ENCODE data around the gene CNPY4.

Gene CNPY4, protein sequence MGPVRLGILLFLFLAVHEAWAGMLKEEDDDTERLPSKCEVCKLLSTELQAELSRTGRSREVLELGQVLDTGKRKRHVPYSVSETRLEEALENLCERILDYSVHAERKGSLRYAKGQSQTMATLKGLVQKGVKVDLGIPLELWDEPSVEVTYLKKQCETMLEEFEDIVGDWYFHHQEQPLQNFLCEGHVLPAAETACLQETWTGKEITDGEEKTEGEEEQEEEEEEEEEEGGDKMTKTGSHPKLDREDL

DNA sequence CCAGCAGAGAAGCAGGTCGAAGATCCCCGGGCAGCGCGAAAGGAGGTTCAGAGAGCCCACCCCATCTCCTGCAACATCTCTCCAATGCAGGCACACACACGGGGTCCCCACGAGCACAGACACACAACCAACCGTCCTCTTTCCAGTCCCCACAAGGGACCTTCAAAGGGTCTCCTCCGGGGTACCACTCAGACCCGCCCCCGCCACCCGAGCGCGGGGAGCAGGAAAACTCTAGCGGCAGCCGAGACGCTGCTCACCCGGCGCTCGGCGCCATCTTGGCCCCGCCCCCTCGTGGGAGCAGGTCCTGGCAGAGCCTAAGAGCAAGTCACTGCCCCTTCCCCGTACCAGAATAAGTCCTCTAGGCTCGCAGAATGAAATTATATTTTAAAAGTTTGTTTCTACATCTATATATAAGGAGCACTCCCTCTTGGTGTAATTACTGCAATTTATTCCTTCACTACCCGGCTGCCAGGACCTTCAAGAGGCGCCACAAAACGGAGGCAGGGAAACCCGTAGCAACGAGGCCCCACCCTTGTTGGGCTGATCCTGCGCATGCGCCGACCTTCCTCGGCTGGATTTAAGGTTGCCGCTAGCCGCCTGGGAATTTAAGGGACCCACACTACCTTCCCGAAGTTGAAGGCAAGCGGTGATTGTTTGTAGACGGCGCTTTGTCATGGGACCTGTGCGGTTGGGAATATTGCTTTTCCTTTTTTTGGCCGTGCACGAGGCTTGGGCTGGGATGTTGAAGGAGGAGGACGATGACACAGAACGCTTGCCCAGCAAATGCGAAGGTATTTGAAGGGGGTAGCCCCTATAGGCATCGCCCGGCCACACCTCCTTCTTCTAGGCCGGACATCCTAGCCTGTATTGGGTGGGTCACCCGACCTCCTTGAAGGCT, at the start of gene CNPY4, which contains the start of gene TAF6:
CNPY4 (plus strand) TSS at position 563 of the 898 bp plus-strand sequence; CDS start at position 674, 111 bp downstream.
TAF6 (minus strand) TSS at position 287 of the 898 bp plus-strand sequence. CDS start 5,149 bp downstream, outside the sequence.
- DNase-seq (ENCODE audit: low spot score) = peak; percentile 98

DNA sequence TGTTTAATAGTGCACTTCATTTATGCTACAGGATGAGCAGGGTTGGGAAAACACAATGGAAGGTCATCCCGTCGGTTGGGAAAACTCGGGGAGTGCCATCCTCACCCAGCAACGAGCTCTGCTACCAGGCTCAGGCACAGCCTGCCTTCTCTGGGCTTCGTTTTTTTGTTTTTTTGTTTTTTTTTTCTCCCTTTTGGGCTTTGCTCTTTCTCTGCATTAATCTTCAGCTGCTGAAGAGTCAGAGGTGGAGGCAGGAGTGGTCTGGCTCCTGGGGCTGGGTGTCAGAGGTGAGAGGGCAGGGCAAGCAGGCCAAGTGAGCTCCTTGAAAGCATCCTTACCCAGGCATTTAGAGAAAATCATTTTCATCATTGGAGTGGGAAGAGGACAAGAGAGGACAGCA, 49.4 kb upstream of the CNPY4 start:
- no peak for DNase-seq (ENCODE audit: low spot score)

DNA sequence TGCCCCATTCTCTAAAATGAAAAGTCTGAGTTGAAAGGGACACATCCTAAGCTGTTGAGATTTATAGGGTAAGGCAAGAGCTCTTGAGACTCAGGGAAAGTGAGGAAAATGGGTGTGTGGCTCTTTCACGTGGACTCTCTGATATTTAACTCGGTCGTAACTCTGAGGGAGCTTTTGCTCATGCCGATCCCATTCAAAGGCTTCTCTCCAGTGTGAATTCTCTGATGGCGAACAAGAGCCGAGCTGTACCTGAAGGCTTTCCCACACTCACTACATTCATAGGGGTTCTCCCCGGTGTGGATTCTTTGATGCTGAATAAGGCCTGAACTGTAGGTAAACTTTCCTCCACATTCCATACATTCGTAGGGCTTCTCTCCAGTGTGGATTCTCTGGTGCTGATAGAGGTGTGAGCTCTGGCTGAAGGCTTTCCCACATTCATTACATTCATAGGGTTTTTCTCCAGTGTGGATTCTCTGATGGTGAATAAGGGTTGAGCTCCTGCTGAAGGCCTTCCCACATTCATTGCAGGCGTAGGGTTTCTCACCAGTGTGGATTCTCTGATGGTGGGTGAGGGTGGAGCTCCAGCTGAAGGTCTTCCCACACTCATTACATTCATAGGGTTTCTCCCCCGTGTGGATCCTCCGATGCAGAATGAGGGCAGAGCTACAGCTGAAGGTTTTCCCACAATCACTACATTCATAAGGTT, 48.3 kb upstream of the CNPY4 start:
- DNase-seq (ENCODE audit: low spot score) = no peak

DNA sequence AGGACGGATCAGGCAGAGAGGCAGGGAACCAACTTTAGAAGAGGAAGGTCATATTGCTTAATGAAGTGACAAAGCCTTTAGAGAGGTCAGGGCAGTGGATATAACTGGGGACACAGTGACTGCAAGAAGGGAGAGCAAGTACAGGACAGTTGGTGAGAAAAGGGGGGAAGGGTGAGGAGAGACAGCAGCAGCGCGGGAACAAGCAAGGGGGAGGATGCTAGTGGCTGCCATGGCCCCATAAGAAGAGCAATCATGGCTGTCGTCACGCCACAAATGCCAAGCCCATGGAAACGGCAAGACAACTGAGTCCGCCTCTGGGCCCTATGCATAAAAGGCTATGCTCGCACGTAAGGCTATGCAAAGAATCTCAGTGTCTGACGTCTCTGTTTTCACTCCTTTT, 47.0 kb upstream of the CNPY4 start:
- no peak for DNase-seq (ENCODE audit: low spot score)

DNA sequence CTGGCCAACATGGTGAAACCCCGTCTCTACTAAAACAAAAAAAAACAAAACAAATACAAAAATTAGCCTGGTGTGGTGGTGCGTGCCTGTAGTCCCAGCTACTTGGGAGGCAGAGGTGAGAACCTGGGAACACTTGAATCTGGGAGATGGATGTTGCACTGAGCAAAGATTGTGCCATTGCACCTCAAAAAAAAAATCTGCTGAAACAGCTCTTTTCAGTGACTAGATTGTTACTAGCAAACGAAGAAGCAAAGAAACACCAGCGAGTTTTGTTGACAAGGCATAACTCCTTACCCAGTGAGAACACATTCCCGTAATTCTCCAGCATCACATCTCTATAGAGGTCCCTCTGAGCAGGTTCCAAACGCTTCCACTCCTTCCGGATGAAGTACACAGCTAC, 44.6 kb upstream of the CNPY4 start:
- no peak for DNase-seq (ENCODE audit: low spot score)

DNA sequence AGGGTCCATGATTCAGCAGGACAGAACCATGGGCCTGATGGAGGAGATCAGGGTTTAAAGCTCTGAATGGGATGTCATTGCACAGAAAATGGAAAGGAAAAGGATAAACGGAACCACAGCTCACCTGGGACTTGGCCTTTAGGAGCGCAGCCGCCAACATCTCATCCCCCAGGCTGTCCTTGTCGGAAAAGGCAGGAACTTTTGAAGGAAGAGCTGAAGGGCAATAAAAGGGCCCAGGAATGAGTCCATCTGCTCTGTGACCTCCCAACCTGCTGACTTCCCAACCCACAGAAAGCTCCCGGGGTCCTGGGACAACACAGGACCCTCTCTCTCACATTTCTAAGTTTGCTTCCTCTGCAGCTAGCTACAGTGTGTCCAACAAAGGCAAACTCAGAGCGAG, 44.0 kb upstream of the CNPY4 start:
- no peak for DNase-seq (ENCODE audit: low spot score)

DNA sequence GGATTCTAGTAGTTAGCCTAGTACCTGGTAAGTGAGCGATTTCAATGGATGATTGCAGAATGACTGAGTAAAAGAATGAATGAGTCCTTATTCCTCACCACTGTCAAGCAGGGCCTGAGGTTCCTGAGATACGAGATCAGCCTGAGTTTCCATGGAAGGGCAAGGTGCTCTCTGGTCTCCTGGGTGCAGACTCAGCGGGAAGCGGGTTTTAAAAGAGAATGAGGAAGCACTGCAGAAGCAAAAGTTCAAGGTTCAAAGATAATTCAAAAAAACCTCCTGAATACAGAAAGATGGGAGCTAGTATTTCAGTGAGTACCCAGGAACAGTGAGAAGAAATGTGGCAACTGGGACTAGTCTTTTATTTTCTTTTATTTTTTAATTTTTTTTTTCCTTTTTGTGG, 42.2 kb upstream of the CNPY4 start:
- no peak for DNase-seq (ENCODE audit: low spot score)

DNA sequence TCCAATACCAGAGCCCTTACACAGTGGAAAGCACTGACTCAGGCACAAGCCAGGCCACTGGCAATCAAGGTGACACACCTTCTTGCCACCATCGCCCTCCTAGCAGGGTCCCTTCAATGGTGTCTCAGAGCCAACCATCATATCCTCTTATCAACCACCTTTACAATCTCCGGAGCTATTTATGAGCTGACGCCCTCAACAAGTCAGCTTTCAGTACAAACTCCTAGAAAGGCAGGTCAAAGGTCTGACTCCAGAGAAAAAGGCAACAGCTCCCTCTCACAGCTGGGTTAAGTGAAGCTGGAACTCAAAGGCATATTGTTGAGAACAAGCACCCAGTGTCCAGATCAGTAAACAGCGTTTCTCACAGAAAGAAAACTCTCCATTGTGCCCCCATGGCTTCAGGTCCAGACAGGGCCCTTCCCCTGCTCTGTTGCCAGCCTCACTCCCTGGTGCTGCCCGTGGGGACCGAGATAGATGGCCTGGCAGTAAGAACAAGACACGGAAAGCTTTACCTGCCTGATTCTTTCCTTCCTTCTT, 40.3 kb upstream of the CNPY4 start:
- no peak for DNase-seq (ENCODE audit: low spot score)

DNA sequence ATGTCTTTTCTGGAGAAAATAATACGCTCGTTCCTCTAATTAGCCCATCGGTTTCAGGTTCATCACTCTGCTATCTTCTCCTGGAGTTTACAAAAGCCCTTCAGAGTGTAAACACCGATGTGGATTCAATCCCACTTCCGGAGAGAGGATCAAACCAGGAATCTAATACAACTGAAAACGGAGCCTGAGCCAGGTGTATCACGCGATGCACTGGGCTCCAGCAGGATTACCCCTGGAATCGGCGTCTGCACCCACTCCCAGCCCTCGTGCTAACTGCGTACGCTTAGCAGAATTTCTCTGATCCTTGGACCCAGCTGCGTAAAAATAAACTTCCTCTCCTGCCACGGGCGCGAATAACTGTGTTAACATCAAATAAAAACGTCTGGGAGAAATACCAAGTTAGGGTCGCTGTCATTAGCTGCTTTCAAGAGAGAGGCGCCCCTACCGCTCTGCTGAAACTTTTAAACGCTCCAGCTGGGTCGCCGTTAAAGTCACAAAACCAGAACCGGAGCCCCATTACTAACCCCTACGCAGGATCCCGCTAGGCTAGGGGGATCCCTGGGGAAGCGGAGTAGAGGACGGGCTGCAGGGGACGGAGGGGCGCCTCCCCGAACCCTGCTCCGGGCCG, 38.4 kb upstream of the CNPY4 start:
- DNase-seq (ENCODE audit: low spot score) = peak; percentile 57

DNA sequence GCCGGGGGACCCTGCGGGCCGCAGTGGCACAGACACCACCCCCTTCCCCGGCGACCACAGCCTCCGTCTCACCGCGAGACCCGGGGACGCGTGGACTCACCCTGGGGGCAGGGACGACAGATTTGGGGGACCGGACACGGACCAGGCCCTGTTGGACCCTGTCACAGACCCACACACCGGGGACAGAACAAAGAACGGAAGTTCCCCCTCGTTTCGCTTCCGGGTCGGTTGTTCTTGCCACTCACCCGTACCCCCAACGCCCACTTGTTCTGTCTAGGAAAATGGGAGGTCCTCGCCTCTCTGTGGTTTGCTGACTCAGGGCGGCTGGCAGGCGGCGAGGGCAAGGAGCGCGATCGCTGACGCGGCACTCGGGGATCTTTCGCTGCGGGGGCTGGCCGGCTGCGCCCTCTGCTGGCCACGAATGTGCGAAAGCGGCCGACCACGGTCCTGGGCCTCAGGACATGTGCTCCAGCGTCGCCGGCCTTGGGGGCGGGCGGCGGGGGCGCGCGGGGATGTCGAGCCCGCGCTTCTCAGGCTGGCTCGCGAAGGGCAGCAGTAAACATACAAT, 37.8 kb upstream of the CNPY4 start, which contains the start of gene ZNF3:
ZNF3 (minus strand) TSS at position 189 of the 568 bp plus-strand sequence. CDS start 4,366 bp downstream, outside the sequence.
- DNase-seq (ENCODE audit: low spot score) = peak; percentile 97

DNA sequence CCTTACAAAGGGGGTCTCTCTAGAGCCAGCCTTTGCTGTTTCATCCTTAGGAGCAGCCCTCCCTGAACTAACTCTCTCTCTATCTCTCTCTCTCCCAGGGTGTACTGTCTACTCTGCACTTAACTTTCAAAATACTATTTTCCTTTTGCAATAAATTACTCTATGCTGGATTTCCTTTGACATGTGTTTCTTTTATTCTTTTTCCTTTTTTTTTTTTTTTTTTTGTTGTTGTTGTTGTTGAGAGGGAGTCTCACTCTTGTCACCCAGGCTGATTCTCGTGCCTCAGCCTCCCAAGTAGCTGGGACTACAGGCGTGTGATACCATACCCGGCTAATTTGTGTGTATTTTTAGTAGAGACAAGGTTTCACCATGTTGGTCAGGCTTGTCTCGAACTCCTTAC, 36.5 kb upstream of the CNPY4 start:
- no peak for DNase-seq (ENCODE audit: low spot score)

DNA sequence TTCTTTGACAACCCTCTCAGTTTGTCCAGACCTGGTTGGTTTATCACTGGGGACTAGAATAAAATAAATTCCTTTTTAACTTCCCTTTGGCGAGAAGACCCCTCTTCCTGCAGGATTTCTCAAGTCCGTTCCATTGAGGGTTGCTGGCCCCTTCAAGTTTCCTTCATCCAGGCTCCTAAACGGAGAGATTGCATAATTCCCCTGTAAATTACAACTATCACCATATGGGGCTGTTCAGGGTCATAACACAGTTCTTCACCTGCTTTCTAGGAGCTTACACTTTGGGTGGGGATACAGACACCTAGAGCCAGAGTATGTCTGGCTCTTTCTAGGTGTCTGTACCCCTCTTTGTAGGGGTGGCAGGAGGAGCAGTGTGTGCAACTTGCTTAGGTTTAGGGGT, 33.9 kb upstream of the CNPY4 start:
- DNase-seq (ENCODE audit: low spot score) = no peak

DNA sequence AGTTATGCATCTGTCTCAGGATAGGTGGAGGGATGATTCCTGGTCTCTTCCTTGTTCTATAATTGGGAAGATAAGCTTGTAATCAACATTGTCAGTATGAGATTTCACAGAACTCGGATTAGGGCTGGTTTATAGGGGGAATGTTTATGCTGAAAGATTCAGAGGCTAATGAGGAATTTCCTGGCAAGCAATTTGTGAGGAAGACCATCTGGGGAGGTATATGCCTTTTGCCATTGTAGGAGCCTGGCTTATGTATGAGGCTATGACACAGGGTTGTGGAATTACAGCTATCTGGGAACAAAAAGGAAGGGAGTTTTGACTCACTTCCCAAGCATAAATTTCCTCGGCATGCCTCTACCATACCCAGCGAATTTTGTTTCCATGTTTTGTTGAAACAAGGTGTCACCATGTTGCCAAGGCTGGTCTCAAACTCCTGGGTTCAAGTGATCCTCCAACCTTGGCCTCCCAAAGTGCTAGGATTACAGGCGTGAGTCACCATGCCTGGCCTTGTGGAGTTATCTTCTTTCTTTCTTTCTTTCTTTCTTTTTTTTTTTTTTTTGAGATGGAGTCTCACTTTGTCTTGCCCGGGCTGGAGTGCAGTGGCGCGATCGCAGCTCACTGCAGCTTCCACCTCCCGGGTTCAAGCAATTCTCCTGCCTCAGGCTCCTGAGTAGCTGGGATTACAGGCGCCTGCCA, 32.2 kb upstream of the CNPY4 start:
- DNase-seq (ENCODE audit: low spot score) = no peak

DNA sequence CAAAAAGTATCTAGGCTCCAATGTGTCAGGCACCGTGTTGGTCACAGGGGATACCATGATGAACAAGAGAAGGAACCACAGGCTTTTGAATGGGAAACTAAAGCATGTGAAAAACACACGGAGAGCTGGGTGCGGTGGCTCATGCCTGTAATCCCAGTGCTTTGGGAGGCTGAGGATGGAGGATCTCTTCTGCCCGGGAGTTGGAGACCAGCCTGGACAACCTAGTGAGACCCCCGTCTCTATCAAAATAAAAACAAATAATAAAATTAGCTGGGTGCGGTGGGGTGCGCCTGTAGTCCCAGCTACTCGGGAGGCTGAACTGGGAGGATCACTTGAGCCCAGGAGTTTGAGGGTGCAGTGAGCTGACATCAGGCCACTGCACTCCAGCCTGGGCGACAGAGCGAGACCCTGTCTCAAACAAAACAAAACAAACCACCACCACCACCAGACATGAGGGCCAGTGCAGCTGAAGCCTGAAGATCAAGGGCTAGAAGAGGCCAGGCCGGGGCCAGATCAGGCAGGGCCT, 31.3 kb upstream of the CNPY4 start:
- DNase-seq (ENCODE audit: low spot score) = no peak

DNA sequence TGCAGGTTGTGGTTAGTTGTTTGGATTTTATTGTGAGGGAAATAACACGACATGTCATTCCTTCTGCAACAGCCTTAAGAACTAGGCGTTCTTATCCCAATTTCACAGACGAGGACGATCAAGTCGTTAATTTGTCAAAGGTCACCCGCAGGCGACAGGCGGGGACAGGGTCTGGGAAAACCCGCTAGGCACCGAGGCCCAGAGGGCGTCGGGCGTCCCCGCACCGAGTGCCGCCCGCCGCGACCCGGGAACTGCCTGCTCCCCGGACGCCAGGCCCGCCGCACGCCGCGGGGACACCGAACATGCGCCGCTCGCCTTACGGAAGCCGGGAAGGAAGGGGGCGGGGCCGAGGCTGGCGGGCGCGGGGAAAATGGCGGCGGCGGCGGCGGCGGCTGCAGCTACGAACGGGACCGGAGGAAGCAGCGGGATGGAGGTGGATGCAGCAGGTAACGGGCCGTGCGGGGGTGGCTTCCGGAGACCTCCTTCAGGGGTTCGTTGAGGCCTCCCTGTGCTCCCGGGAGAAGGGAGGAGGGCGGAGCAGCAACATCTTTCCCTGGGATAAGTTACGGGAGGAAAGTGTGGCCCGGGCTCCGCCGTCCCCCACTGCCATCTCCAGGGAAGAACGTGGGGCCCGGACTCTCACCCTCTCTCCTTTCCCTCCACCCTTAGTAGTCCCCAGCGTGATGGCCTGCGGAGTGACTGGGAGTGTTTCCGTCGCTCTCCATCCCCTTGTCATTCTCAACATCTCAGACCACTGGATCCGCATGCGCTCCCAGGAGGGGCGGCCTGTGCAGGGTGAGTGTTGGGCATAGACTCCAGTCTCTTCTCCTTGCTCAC, 30.6 kb upstream of the CNPY4 start, which contains the start of gene COPS6:
COPS6 (plus strand) TSS at position 349 of the 837 bp plus-strand sequence; CDS start at position 371, 22 bp downstream.
- DNase-seq (ENCODE audit: low spot score) = peak; percentile 92

DNA sequence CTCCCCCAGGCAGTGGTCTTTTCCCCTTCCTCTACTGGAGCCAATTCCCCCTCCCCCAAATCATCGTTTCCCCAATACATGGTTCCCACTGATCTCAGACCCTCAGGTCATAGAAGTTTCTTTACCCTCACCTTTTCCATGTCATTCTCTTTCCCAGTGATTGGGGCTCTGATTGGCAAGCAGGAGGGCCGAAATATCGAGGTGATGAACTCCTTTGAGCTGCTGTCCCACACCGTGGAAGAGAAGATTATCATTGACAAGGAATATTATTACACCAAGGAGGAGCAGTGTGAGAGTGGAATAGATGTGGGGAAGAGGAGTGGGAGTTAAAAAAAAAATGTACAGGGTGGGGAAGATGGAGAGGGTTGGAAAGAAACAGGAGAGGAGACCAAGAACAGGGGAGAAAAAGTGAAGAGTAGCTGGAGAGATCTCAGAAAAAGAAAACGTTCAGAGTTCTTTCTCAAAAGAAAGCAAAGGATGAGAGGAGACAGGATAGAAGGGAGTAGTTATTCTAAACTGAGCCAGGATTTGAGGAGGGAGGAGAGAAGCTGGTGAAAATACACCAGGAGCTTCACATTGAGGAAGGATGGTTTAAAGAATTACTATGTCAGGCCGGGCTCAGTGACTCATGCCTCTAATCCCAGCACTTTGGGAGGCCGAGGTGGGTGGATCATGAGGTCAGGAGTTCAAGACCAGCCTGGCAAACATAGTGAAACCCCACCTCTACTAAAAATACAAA, 29.8 kb upstream of the CNPY4 start:
- DNase-seq (ENCODE audit: low spot score) = no peak

DNA sequence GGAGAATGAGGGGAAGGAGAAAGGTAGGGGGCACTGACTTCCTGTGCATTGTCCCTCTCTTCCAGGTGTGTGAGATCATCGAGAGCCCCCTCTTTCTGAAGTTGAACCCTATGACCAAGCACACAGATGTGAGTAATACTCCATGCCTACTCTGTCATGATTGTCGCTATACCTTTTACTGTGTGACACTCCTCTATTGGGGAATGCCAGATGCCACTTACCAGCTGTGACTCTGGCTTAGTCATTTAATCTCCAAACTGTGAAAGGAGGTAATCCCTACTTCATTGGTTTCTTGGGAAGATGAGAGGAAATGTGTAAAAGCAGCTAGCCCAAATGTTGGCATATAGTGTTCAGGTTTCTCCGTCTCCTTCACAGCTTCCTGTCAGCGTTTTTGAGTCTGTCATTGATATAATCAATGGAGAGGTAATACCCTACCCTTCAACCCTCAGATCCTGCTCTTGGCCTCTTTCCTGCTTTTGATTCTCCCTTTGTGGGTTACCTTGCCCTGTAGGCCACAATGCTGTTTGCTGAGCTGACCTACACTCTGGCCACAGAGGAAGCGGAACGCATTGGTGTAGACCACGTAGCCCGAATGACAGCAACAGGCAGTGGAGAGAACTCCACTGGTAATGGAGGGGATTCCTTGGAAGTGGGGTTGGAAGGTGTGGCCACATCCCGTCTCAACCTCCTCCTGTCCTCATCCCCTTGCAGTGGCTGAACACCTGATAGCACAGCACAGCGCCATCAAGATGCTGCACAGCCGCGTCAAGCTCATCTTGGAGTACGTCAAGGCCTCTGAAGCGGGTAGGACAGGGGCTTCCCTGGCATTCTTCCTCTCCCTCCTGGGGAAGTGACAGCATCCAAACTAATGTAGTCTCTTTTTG, 28.7 kb upstream of the CNPY4 start:
- peak; percentile 56 for DNase-seq (ENCODE audit: low spot score)
